Measurements from ENCODE around the gene CACUL1. TPM values are rescaled to one million over a fixed set of nuclear protein-coding genes. Genes with fewer than 3 reads are reported as not detected.

CACUL1 gene
- total RNA-seq, 4 donors from 2014 or later: 36.4 to 46.3 (median 41.9) TPM

- DNase-seq (ENCODE audit: low spot score) (no peak), ATAC-seq (ENCODE audit: low FRiP score) (peak; percentile 46)
- no peak for TF ChIP-seq CTCF (IDR thresholded peaks at IDR 0.05)
Observed at GRCh38 chr10:118732245-118733165, 22.3 kb downstream of the CACUL1 start.

DNA sequence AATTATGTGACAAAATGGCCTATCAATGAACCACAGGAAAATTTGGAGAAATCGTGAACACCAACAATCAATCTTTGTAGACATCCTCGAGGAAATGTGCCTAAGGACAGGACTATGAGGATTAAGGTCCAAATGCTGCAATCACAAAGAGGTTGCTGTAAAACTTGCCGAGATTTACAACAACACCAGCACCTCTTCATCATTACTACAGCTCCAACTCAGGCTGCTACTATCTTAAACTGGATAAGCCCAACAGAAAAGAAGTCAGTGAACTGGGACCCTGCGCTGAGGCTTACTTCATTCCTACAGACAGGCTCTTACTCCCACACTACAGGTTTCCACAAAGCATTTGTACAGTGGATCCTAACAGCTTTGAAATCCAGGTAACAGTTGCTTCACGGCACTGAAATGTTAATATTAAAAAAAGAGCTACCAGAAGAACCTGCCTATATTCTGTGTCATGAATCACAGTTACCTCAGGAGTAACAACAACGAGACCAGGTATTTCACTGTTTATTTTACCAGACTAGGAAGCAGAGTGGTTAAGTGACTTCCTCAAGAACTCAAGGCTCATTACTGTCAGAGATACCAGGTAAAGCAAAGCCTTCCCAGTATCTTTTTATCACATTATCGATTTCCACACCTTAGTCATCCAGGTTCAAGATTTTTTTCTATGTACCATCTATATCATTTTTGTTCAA, 23.9 kb downstream of the CACUL1 start:
- DNase-seq (ENCODE audit: low spot score) (no peak), ATAC-seq (ENCODE audit: low FRiP score) (no peak)
- no peak for TF ChIP-seq CTCF (IDR thresholded peaks at IDR 0.05)

- ATAC-seq (ENCODE audit: low FRiP score): no peak
- no peak for TF ChIP-seq CTCF (IDR thresholded peaks at IDR 0.05)
- no peak for DNase-seq (ENCODE audit: low spot score)
Observed at GRCh38 chr10:118729641-118730258, 25.0 kb downstream of the CACUL1 start.

DNA sequence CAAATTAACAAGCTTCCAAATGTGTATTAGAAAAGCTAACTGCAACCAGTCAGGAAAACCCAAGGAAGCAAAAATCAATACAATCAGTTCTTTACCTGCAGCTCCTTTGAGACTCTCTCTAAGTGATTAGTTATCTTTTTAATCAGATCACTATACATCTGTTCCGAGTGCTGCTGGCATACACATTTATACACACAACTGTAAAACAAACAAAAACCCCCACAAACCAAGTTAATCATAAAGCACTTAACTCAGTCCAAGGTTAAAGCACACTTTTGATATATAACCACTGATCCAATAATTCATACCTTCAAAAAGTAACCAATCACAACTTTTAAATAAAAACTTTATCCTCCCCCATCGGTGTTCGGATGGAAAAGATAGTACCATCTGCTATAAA, 25.6 kb downstream of the CACUL1 start:
- ATAC-seq (ENCODE audit: low FRiP score) (no peak), DNase-seq (ENCODE audit: low spot score) (no peak)
- TF ChIP-seq CTCF (IDR thresholded peaks at IDR 0.05): no peak

- no peak for TF ChIP-seq CTCF (IDR thresholded peaks at IDR 0.05)
- DNase-seq (ENCODE audit: low spot score) (no peak), ATAC-seq (ENCODE audit: low FRiP score) (no peak)
Observed at GRCh38 chr10:118725886-118726500, 28.8 kb downstream of the CACUL1 start.

GRCh38 chr10:118723466-118723865, 31.3 kb downstream of the CACUL1 start:
- ATAC-seq (ENCODE audit: low FRiP score): no peak
- DNase-seq (ENCODE audit: low spot score): no peak
- no peak for TF ChIP-seq CTCF (IDR thresholded peaks at IDR 0.05)
